GM21529 (cell line): ENCODE data around the gene SPRR1B.
"Not testable (repeated sequence)": the region's sequence is repeated elsewhere in the genome, so short reads cannot be mapped to it uniquely, and the experiment has no call there.

Experiments
- ATAC-seq: cut with Tn5 transposase; IDR thresholded peaks from one replicate; pipeline ENCODE4 v1.9.1; 2021; ENCODE audit not compliant: unreplicated experiment

Gene SPRR1B

GRCh38 chr1:153035211-153035610, 4.2 kb downstream of the SPRR1B start:
- no peak for ATAC-seq

GRCh38 chr1:153040950-153041631, 10.1 kb downstream of the SPRR1B start, which contains the start of gene SPRR2D:
TSS of gene SPRR2D (minus strand) at chr1:153041120. CDS start at chr1:153040346, 774 bp downstream.
- ATAC-seq: no peak

- no peak for ATAC-seq
Observed at GRCh38 chr1:153049211-153049610, 18.2 kb downstream of the SPRR1B start.

- ATAC-seq: not testable (repeated sequence)
Observed at GRCh38 chr1:153056111-153056510, 25.1 kb downstream of the SPRR1B start.

GRCh38 chr1:153057375-153057774, 26.4 kb downstream of the SPRR1B start, which contains the start of gene SPRR2A:
TSS of gene SPRR2A (minus strand) at chr1:153057512. CDS start at chr1:153056735, 777 bp downstream.
- ATAC-seq: no peak

GRCh38 chr1:153058154-153058553, 27.2 kb downstream of the SPRR1B start:
- no peak for ATAC-seq

- ATAC-seq: no peak
Observed at GRCh38 chr1:153058826-153059784, 28.1 kb downstream of the SPRR1B start.

- no peak for ATAC-seq
Observed at GRCh38 chr1:153070243-153070642, 39.2 kb downstream of the SPRR1B start.

- ATAC-seq: no peak
Observed at GRCh38 chr1:153071511-153071910, 40.5 kb downstream of the SPRR1B start, which contains the start of gene SPRR2B. TSS of gene SPRR2B (minus strand) at chr1:153071611. CDS start at chr1:153070839, 772 bp downstream.

- no peak for ATAC-seq
Observed at GRCh38 chr1:153072806-153073726, 42.1 kb downstream of the SPRR1B start.

GRCh38 chr1:153081736-153082135, 50.7 kb downstream of the SPRR1B start:
- ATAC-seq: no peak
